Fibroblast of lung (primary cell): ENCODE measurements around the gene ZNF580. TPM values are rescaled to one million over a fixed set of nuclear protein-coding genes. Genes with fewer than 3 reads are reported as not detected.
A peak's percentile ranks its signal among the peaks of the same experiment; 100 is the strongest.

ENCODE experiments used
- DNase-seq, 2 donors: peaks; one replicate each; pipeline versions ENCODE4 v3.0.0 to v3.0.0-alpha.2; 2010; ENCODE audit warnings: low read depth in 2 of 2
- H2AFZ ChIP-seq: 2 replicates; pipeline ENCODE4 v1.5.1; 2012; ENCODE audit warnings: low read length, control low read depth, inconsistent platforms
- H3K27ac ChIP-seq: 2 replicates; pipeline ENCODE4 v1.5.1; 2011; ENCODE audit warnings: low read length, control low read depth; ENCODE audit not compliant: insufficient read depth
- H3K27me3 ChIP-seq: 2 replicates; pipeline ENCODE4 v1.5.1; 2011; ENCODE audit warnings: mild to moderate bottlenecking, low read length; ENCODE audit not compliant: control insufficient read depth, insufficient read depth
- H3K36me3 ChIP-seq: 2 replicates; pipeline ENCODE4 v1.5.1; 2011; ENCODE audit warnings: low read length; ENCODE audit not compliant: control insufficient read depth, insufficient read depth
- H3K4me1 ChIP-seq: 2 replicates; pipeline ENCODE4 v1.5.1; 2011; ENCODE audit warnings: low read length; ENCODE audit not compliant: control insufficient read depth, insufficient read depth; ENCODE audit errors: extremely low read depth
- H3K4me2 ChIP-seq: 2 replicates; pipeline ENCODE4 v1.5.1; 2011; ENCODE audit warnings: low read length, control low read depth; ENCODE audit not compliant: insufficient read depth; ENCODE audit errors: extremely low read depth
- H3K4me3 ChIP-seq, 4 experiments: fragments of 200-600 bp in 1 of 4; sonication (generic) in 1 of 4; replicated peaks in 1 of 4; 2 replicates each; pipeline ENCODE4 v1.5.1; 2011 to 2016; ENCODE audit warnings: low read length in 4 of 4, low read depth in 3 of 4, mild to moderate bottlenecking in 3 of 4, control low read depth in 2 of 4, inconsistent platforms in 1 of 4, mixed read lengths in 1 of 4; ENCODE audit not compliant: insufficient read depth in 1 of 4; ENCODE audit errors: control extremely low read depth in 1 of 4
- H3K79me2 ChIP-seq: 2 replicates; pipeline ENCODE4 v1.5.1; 2012; ENCODE audit warnings: mild to moderate bottlenecking, low read length, inconsistent platforms; ENCODE audit not compliant: control insufficient read depth, insufficient read depth
- H3K9ac ChIP-seq: 2 replicates; pipeline ENCODE4 v1.5.1; 2011; ENCODE audit warnings: mild to moderate bottlenecking, low read length, control low read depth; ENCODE audit not compliant: insufficient read depth
- H3K9me3 ChIP-seq: 2 replicates; pipeline ENCODE4 v1.5.1; 2012; ENCODE audit warnings: low read depth, low read length; ENCODE audit not compliant: control insufficient read depth, insufficient read depth
- H4K20me1 ChIP-seq: 2 replicates; pipeline ENCODE4 v1.5.1; 2011; ENCODE audit warnings: low read length; ENCODE audit not compliant: control insufficient read depth, insufficient read depth; ENCODE audit errors: extremely low read depth
- CTCF ChIP-seq, 2 donors: IDR thresholded peaks in 1 of 2; conservative IDR thresholded peaks in 1 of 2; 1 replicate in 1 of 2; 2 replicates in 1 of 2; pipeline ENCODE4 v1.5.1; 2011 to 2012; ENCODE audit warnings: low read length in 2 of 2, control low read depth in 1 of 2, inconsistent platforms in 1 of 2, low read depth in 1 of 2, mild to moderate bottlenecking in 1 of 2
- EZH2 ChIP-seq: IDR thresholded peaks from 2 replicates; pipeline ENCODE4 v1.5.1; 2012; ENCODE audit warnings: low read length, control low read depth, mild to moderate bottlenecking; ENCODE audit errors: missing control alignments
- polyA plus RNA-seq, 2 donors: library from polyadenylated mRNA; depleted of rRNA in 1 of 2; stranded (reverse) in 1 of 2; unstranded in 1 of 2; fragments of >200 nt; gene quantifications; 2 replicates each; pipeline ENCODE4 v1.2.1, GENCODE V29; 2011 to 2012; ENCODE audit warnings: missing spikeins in 1 of 2
- total RNA-seq: library from RNA; depleted of rRNA; stranded (reverse); fragments of >200 nt; gene quantifications from 2 replicates; pipeline ENCODE4 v1.2.1, GENCODE V29; 2014

The ZNF580 gene
- total and polyA plus RNA-seq, 2 donors (not counting 1 experiment from before 2014, with no cell fraction given): 4.1 to 7.2 TPM

GRCh38 chr19:55648585-55649267 is 7.9 kb downstream of the ZNF580 start:
- H3K79me2 ChIP-seq: peaks cover 18% of the 10 kb centered on the region
- no peaks in the 10 kb centered on the region for H3K27me3 ChIP-seq
- no peak for DNase-seq
- no peaks in the 10 kb centered on the region for H3K9me3 ChIP-seq
- peak overlapping the region; percentile 58 to 79 (median 64) for H3K4me3 ChIP-seq
- no peak overlapping the region for H3K27ac ChIP-seq
- TF ChIP-seq CTCF (conservative IDR thresholded peaks at IDR 0.05 in 1 of 2, IDR thresholded peaks at IDR 0.05 in 1 of 2; ENCODE audit: low read depth in 1 of 2, low read length in 2 of 2) (no peak), EZH2 (no peak)
- H3K9ac ChIP-seq: peak overlapping the region; percentile 61
- peaks cover 3% of the 10 kb centered on the region for H3K4me1 ChIP-seq
- H4K20me1 ChIP-seq: no peaks in the 10 kb centered on the region
- H2AFZ ChIP-seq: no peak overlapping the region
- peak overlapping the region; percentile 49 for H3K4me2 ChIP-seq
- peaks cover 18% of the 10 kb centered on the region for H3K36me3 ChIP-seq

GRCh38 chr19:55649268-55650125 is 8.7 kb downstream of the ZNF580 start:
- Histone ChIP-seq H3K4me1 (peaks cover 2% of the 10 kb centered on the region), H4K20me1 (no peaks in the 10 kb centered on the region), H3K4me3 (peak overlapping the region in 2 of 4 experiments; percentile 69 to 79), H3K9ac (no peak overlapping the region), H2AFZ (no peak overlapping the region), H3K9me3 (no peaks in the 10 kb centered on the region), H3K79me2 (peaks cover 11% of the 10 kb centered on the region), H3K36me3 (peaks cover 18% of the 10 kb centered on the region), H3K27ac (no peak overlapping the region), H3K27me3 (no peaks in the 10 kb centered on the region), H3K4me2 (peak overlapping the region; percentile 49)
- TF ChIP-seq CTCF (conservative IDR thresholded peaks at IDR 0.05 in 1 of 2, IDR thresholded peaks at IDR 0.05 in 1 of 2; ENCODE audit: low read depth in 1 of 2, low read length in 2 of 2) (no peak), EZH2 (no peak)
- DNase-seq: no peak

GRCh38 chr19:55650126-55650557 is 9.3 kb downstream of the ZNF580 start:
- Histone ChIP-seq H3K9ac (no peak overlapping the region), H3K4me1 (no peaks in the 10 kb centered on the region), H3K9me3 (no peaks in the 10 kb centered on the region), H3K27ac (no peak overlapping the region), H3K4me3 (no peak overlapping the region), H3K79me2 (peaks cover 7% of the 10 kb centered on the region), H2AFZ (no peak overlapping the region), H4K20me1 (no peaks in the 10 kb centered on the region), H3K27me3 (no peaks in the 10 kb centered on the region), H3K36me3 (peaks cover 12% of the 10 kb centered on the region), H3K4me2 (no peak overlapping the region)
- no peak for TF ChIP-seq EZH2
- TF ChIP-seq CTCF (conservative IDR thresholded peaks at IDR 0.05 in 1 of 2, IDR thresholded peaks at IDR 0.05 in 1 of 2; ENCODE audit: low read depth in 1 of 2, low read length in 2 of 2): no peak
- no peak for DNase-seq
